Neural cell (in vitro differentiated cells): ENCODE results near the gene SLC35E4.
A peak's percentile ranks its signal among the peaks of the same experiment; 100 is the strongest.

ENCODE experiments used
- EP300 ChIP-seq: fragments of 450-650 bp; conservative IDR thresholded peaks from 2 replicates; pipeline ENCODE4 v1.6.1; 2014; ENCODE audit warnings: antibody characterized with exemption, mild to moderate bottlenecking, moderate library complexity; ENCODE audit not compliant: poor library complexity, severe bottlenecking
- EZH2 ChIP-seq: fragments of 200-600, 300-800 bp; shearing (Covaris generic), sonication (generic); IDR thresholded peaks from 2 replicates; pipeline ENCODE4 v1.6.1; 2014; ENCODE audit warnings: antibody characterized with exemption, low read length, borderline replicate concordance, mild to moderate bottlenecking; ENCODE audit not compliant: insufficient read depth, poor library complexity, severe bottlenecking
- POLR2AphosphoS5 ChIP-seq: IDR thresholded peaks from 2 replicates; pipeline ENCODE4 v1.6.1; 2012
- TF ChIP-seq, protein P1 (sequence below): fragments of 450-650 bp; IDR thresholded peaks from 2 replicates; pipeline ENCODE4 v1.5.1; 2014; ENCODE audit warnings: antibody characterized with exemption, mild to moderate bottlenecking, moderate library complexity; ENCODE audit not compliant: poor library complexity, severe bottlenecking
- TF ChIP-seq, protein P2 (sequence below): IDR thresholded peaks from 2 replicates; pipeline ENCODE4 v1.6.1; 2012; ENCODE audit warnings: borderline replicate concordance

DNA sequence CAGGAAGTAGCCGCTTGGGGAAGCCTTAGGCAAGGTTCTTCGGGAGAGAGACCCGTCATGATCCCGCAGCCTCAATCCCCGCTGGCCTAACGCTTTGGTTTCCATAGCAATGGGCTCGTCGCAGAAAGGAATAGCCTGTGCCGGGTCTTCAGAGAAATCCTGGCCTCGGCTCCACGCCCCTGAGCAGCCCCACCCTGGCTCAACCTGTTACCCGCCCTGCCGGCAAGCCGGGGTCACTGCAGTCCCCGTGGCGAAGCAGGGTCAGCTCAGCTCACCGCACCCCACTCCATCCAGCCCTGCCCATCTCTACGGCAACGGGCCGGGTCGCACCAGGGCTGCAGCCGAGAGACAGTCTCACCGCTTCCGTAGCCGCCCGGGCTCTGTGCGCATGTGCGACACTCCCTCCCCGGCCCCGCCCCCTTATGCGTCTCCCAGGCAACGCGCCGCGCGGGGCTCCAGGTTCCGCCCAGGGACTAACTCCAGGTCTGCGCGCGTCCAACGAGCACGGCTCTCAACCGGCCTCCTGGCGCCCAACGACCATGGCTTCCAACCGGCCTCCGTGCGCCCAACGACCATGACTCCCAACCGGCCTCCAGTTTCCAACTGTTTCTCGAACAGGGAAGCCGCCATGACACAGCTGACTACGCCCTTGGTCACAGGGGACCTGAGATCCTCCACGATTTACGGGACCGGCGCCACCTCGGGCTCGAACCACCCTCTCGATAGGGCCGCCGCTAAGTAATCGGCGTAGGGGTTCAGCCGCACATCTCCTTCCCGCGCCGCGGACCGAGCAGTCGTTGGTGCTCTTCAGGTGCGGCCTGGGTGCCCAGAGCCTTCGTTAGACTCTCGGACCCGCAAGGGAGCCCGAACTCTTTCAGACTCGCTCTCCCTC lies 32.2 kb downstream of the SLC35E4 start, which contains the start of gene DUSP18:
- TF ChIP-seq, protein P1, sequence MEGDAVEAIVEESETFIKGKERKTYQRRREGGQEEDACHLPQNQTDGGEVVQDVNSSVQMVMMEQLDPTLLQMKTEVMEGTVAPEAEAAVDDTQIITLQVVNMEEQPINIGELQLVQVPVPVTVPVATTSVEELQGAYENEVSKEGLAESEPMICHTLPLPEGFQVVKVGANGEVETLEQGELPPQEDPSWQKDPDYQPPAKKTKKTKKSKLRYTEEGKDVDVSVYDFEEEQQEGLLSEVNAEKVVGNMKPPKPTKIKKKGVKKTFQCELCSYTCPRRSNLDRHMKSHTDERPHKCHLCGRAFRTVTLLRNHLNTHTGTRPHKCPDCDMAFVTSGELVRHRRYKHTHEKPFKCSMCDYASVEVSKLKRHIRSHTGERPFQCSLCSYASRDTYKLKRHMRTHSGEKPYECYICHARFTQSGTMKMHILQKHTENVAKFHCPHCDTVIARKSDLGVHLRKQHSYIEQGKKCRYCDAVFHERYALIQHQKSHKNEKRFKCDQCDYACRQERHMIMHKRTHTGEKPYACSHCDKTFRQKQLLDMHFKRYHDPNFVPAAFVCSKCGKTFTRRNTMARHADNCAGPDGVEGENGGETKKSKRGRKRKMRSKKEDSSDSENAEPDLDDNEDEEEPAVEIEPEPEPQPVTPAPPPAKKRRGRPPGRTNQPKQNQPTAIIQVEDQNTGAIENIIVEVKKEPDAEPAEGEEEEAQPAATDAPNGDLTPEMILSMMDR: peak; percentile 56
- no peak for TF ChIP-seq EZH2
- TF ChIP-seq POLR2AphosphoS5: peak; percentile 90
- TF ChIP-seq, protein P2, sequence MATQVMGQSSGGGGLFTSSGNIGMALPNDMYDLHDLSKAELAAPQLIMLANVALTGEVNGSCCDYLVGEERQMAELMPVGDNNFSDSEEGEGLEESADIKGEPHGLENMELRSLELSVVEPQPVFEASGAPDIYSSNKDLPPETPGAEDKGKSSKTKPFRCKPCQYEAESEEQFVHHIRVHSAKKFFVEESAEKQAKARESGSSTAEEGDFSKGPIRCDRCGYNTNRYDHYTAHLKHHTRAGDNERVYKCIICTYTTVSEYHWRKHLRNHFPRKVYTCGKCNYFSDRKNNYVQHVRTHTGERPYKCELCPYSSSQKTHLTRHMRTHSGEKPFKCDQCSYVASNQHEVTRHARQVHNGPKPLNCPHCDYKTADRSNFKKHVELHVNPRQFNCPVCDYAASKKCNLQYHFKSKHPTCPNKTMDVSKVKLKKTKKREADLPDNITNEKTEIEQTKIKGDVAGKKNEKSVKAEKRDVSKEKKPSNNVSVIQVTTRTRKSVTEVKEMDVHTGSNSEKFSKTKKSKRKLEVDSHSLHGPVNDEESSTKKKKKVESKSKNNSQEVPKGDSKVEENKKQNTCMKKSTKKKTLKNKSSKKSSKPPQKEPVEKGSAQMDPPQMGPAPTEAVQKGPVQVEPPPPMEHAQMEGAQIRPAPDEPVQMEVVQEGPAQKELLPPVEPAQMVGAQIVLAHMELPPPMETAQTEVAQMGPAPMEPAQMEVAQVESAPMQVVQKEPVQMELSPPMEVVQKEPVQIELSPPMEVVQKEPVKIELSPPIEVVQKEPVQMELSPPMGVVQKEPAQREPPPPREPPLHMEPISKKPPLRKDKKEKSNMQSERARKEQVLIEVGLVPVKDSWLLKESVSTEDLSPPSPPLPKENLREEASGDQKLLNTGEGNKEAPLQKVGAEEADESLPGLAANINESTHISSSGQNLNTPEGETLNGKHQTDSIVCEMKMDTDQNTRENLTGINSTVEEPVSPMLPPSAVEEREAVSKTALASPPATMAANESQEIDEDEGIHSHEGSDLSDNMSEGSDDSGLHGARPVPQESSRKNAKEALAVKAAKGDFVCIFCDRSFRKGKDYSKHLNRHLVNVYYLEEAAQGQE: no peak
- TF ChIP-seq EP300: peak; percentile 44
